Hypothalamus (tissue), 51 donors: ENCODE results near the gene CHI3L1.
"Not testable (repeated sequence)": the region's sequence is repeated elsewhere in the genome, so short reads cannot be mapped to it uniquely, and the experiment has no call there.

Experiments
- DNase-seq, 51 donors: peaks; one replicate each; lab custom pipeline; 2025; lab: John Stamatoyannopoulos, UW

Gene CHI3L1

GRCh38 chr1:203186446-203187303, at the start of gene CHI3L1:
TSS of gene CHI3L1 (minus strand) at chr1:203186704. CDS start at chr1:203186623, 81 bp downstream.
- DNase-seq = peak in 28 of 51 donors; percentile 32 to 77 (median 55)

- not testable (repeated sequence) for DNase-seq
These were observed 48.4 kb upstream of the CHI3L1 start for GRCh38 chr1:203234901-203235300.

GRCh38 chr1:203229471-203230135, 43.1 kb upstream of the CHI3L1 start, which contains the start of gene CHIT1:
TSS of gene CHIT1 (minus strand) at chr1:203229673. CDS start at chr1:203229636, 37 bp downstream.
- no peak for DNase-seq

GRCh38 chr1:203228670-203229069, 42.2 kb upstream of the CHI3L1 start:
- no peak for DNase-seq

- no peak for DNase-seq
These were observed 41.0 kb upstream of the CHI3L1 start for GRCh38 chr1:203227371-203228083.

- no peak for DNase-seq
These were observed 38.6 kb upstream of the CHI3L1 start for GRCh38 chr1:203225071-203225470.

GRCh38 chr1:203223012-203223775, 36.7 kb upstream of the CHI3L1 start:
- DNase-seq = no peak

GRCh38 chr1:203219934-203220333, 33.4 kb upstream of the CHI3L1 start:
- no peak for DNase-seq

GRCh38 chr1:203219171-203219570, 32.7 kb upstream of the CHI3L1 start:
- no peak for DNase-seq

GRCh38 chr1:203217668-203218067, 31.2 kb upstream of the CHI3L1 start:
- no peak for DNase-seq

GRCh38 chr1:203217139-203217655, 30.7 kb upstream of the CHI3L1 start:
- no peak for DNase-seq

GRCh38 chr1:203216274-203217138, 30.0 kb upstream of the CHI3L1 start:
- DNase-seq = peak in 37 of 51 donors; percentile 6 to 76 (median 40)

- peak in 1 of 51 donors; percentile 26 for DNase-seq
These were observed 29.1 kb upstream of the CHI3L1 start for GRCh38 chr1:203215573-203215972.

GRCh38 chr1:203214871-203215270, 28.4 kb upstream of the CHI3L1 start:
- DNase-seq = no peak

GRCh38 chr1:203213126-203213525, 26.6 kb upstream of the CHI3L1 start:
- DNase-seq = no peak

GRCh38 chr1:203211812-203212211, 25.3 kb upstream of the CHI3L1 start:
- no peak for DNase-seq

- no peak for DNase-seq
These were observed 24.5 kb upstream of the CHI3L1 start for GRCh38 chr1:203210988-203211387.

GRCh38 chr1:203210350-203210749, 23.8 kb upstream of the CHI3L1 start:
- DNase-seq = no peak

- DNase-seq = no peak
These were observed 21.7 kb upstream of the CHI3L1 start for GRCh38 chr1:203208181-203208580.
